Peyer's patch (tissue), 4 donors: ENCODE data around the gene DAW1.

Experiments
- CTCF ChIP-seq, 6 experiments: fragments of 450-650 bp in 4 of 6; fragments of 200-600 bp in 2 of 6; sonication (generic) in 1 of 6; IDR thresholded peaks; one replicate each; pipeline ENCODE4 v1.5.1; 2017 to 2019; ENCODE audit warnings: antibody characterized with exemption in 6 of 6, mild to moderate bottlenecking in 3 of 6, moderate library complexity in 1 of 6
- POLR2A ChIP-seq, 2 donors: fragments of 450-650 bp; IDR thresholded peaks; one replicate each; pipeline ENCODE4 v1.5.1; 2017; ENCODE audit warnings: antibody characterized with exemption in 2 of 2, mild to moderate bottlenecking in 2 of 2, moderate library complexity in 2 of 2

GRCh38 chr2:227827143-227827542 lies 44.3 kb upstream of the DAW1 start:
- no peak for TF ChIP-seq CTCF (IDR thresholded peaks at IDR 0.05)
- TF ChIP-seq POLR2A (IDR thresholded peaks at IDR 0.05): no peak
